B cell (primary cell): ENCODE measurements around the gene PITPNM2.

ENCODE experiments used
- EZH2 ChIP-seq: IDR thresholded peaks from 2 replicates; pipeline ENCODE4 v1.6.1; 2012; ENCODE audit warnings: borderline replicate concordance, low read depth, mild to moderate bottlenecking, moderate library complexity, low read length; ENCODE audit not compliant: insufficient read depth, poor library complexity, severe bottlenecking
- TF ChIP-seq, protein P1 (sequence below): fragments of 200-600 bp; IDR thresholded peaks from one replicate; pipeline ENCODE4 v1.8.0; 2022; ENCODE audit warnings: antibody characterized with exemption, mild to moderate bottlenecking

- TF ChIP-seq, protein P1, sequence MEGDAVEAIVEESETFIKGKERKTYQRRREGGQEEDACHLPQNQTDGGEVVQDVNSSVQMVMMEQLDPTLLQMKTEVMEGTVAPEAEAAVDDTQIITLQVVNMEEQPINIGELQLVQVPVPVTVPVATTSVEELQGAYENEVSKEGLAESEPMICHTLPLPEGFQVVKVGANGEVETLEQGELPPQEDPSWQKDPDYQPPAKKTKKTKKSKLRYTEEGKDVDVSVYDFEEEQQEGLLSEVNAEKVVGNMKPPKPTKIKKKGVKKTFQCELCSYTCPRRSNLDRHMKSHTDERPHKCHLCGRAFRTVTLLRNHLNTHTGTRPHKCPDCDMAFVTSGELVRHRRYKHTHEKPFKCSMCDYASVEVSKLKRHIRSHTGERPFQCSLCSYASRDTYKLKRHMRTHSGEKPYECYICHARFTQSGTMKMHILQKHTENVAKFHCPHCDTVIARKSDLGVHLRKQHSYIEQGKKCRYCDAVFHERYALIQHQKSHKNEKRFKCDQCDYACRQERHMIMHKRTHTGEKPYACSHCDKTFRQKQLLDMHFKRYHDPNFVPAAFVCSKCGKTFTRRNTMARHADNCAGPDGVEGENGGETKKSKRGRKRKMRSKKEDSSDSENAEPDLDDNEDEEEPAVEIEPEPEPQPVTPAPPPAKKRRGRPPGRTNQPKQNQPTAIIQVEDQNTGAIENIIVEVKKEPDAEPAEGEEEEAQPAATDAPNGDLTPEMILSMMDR = no peak
- TF ChIP-seq EZH2 = no peak
Observed at GRCh38 chr12:123180171-123180570, 29.3 kb upstream of the PITPNM2 start.
